GM20000 (cell line): ENCODE results near the gene C10orf53.
"Not testable (repeated sequence)": the region's sequence is repeated elsewhere in the genome, so short reads cannot be mapped to it uniquely, and the experiment has no call there.

Experiments
- DNase-seq: peaks from one replicate; pipeline ENCODE4 v3.0.0; 2012; ENCODE audit warnings: low spot score
- TF ChIP-seq, protein P1 (sequence below): IDR thresholded peaks from 2 replicates; pipeline ENCODE4 v1.5.1; 2012; ENCODE audit warnings: mild to moderate bottlenecking, control low read depth; ENCODE audit errors: extremely low read depth, missing control alignments

The C10orf53 gene

DNA sequence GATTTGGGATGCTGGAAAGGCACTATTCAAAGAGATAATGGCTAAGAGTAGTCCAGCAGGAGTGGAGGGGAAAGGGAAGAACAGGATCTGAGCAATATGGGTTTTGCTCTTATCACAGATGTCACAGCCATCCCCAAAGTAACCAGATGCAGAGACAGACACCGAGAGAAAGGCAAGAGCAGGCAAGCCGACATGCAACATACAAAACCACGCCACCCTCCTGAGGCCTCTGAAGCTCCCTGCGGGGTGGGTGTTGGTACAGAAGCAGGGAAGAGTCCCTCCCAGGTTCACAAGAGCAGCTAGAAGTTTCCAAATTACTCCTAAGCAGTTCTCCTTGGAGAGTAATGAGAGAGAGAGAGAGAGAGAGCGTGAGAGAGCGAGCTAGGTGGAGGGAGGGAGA lies 10.8 kb upstream of the C10orf53 start:
- TF ChIP-seq, protein P1, sequence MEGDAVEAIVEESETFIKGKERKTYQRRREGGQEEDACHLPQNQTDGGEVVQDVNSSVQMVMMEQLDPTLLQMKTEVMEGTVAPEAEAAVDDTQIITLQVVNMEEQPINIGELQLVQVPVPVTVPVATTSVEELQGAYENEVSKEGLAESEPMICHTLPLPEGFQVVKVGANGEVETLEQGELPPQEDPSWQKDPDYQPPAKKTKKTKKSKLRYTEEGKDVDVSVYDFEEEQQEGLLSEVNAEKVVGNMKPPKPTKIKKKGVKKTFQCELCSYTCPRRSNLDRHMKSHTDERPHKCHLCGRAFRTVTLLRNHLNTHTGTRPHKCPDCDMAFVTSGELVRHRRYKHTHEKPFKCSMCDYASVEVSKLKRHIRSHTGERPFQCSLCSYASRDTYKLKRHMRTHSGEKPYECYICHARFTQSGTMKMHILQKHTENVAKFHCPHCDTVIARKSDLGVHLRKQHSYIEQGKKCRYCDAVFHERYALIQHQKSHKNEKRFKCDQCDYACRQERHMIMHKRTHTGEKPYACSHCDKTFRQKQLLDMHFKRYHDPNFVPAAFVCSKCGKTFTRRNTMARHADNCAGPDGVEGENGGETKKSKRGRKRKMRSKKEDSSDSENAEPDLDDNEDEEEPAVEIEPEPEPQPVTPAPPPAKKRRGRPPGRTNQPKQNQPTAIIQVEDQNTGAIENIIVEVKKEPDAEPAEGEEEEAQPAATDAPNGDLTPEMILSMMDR = no peak
- no peak for DNase-seq

DNA sequence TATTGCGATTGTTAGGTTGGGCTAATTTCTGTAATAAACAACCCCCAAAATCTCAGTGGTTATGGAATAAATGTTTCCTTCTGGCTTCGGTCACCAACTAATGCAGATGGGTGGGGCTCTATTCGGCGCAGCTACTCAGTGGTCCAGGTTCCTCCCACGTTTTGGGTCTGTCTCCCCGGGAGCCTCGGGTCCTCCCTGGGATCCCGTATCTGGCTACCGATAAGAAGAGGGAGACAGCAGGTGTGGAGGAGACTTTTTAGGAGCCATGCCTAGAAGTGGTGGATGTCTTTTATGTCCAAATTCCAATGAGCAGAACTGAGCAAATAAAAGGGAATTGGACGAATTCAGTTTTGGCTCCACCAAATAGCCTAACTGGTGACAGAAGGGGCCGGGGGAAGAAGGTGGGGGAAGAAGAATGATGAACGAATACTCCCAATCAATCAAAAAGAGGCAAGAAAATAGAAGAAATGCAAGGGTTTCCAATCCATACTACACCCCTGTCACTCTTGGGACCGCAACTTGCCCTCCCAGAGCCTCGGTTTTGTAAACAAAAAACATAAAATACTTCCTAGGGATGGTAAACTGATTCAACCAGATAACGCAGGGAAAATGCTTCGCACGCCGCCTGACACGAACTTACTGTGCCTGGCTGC lies 498 bp upstream of the C10orf53 start:
- no peak for DNase-seq
- TF ChIP-seq, protein P1 = no peak

GRCh38 chr10:49682449-49682848 lies 3.0 kb downstream of the C10orf53 start:
- DNase-seq = not testable (repeated sequence)

GRCh38 chr10:49682879-49683278 lies 3.4 kb downstream of the C10orf53 start:
- TF ChIP-seq, protein P1 = no peak

GRCh38 chr10:49686651-49687050 lies 7.2 kb downstream of the C10orf53 start:
- TF ChIP-seq, protein P1 = no peak
- no peak for DNase-seq

More at GRCh38 chr10:49682879-49683278, 3.4 kb downstream of the C10orf53 start:
- no peak for DNase-seq

- DNase-seq = no peak
- TF ChIP-seq, protein P1 = no peak
Observed at GRCh38 chr10:49688261-49688846, 8.9 kb downstream of the C10orf53 start.

DNA sequence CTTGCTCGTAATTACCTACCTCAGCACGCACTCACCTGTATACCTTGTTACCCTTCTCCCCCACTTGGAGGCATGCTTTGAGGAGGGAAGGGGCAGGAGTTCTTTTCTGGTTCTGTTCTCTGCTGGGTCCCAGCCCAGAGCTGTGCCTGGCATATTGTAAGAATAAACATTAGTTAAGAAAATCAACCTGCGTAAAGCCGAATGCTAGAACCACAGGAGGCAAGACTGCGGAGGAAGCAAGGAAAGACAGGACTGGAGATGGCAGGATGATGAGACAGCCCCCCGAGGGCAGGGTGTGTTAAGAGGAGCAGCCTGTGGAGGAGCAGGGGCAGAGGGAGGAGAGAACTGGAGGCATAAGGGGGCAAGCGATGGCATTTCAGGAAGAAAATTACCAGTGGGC lies 9.5 kb downstream of the C10orf53 start:
- TF ChIP-seq, protein P1 = no peak

More for the DNA sequence above, 9.5 kb downstream of the C10orf53 start:
- no peak for DNase-seq
